Activated CD4-positive, alpha-beta memory T cell treated with anti-CD3 and anti-CD28 coated beads, Interleukin-2, amount 10 ng/mL, durations not matched to agents 7 days and 5 days (primary cell): ENCODE measurements around the gene RAD51B. TPM values are rescaled to one million over a fixed set of nuclear protein-coding genes. Genes with fewer than 3 reads are reported as not detected.

Experiments used
- CTCF ChIA-PET: fragments of 350-600 bp; sonication (Branson Sonifier 250); formaldehyde crosslinking; loops from one replicate; lab custom pipeline; 2021; ENCODE audit warnings: antibody characterized with exemption, inconsistent platforms; lab: Charles Lee
- POLR2A ChIA-PET: fragments of 350-600 bp; sonication (Branson Sonifier 250); formaldehyde crosslinking; loops from one replicate; lab custom pipeline; 2021; ENCODE audit warnings: antibody characterized with exemption; lab: Charles Lee
- DNase-seq: peaks from one replicate; pipeline ENCODE4 v3.0.0-alpha.2; 2020
- H3K27ac Mint-ChIP-seq: one replicate; pipeline ENCODE4 v1.8.0; 2021; ENCODE audit warnings: mild to moderate bottlenecking, mixed read lengths
- H3K27me3 Mint-ChIP-seq: one replicate; pipeline ENCODE4 v1.8.0; 2021; ENCODE audit warnings: mixed read lengths
- H3K36me3 Mint-ChIP-seq: one replicate; pipeline ENCODE4 v1.8.0; 2021; ENCODE audit warnings: low read depth, mixed read lengths
- H3K4me1 Mint-ChIP-seq: one replicate; pipeline ENCODE4 v1.8.0; 2021; ENCODE audit warnings: mixed read lengths
- H3K4me3 Mint-ChIP-seq: one replicate; pipeline ENCODE4 v1.8.0; 2021; ENCODE audit warnings: mild to moderate bottlenecking, mixed read lengths
- H3K9me3 Mint-ChIP-seq: one replicate; pipeline ENCODE4 v1.8.0; 2021; ENCODE audit warnings: mixed read lengths
- total RNA-seq, 2 experiments: library from RNA; stranded (reverse); gene quantifications; one replicate each; pipeline ENCODE4 v1.2.3, GENCODE V29; 2021

The RAD51B gene
- total RNA-seq, 2 experiments from 2014 or later: 33.1 to 40.8 TPM

GRCh38 chr14:68349900-68350629 lies 530.5 kb downstream of the RAD51B start:
- peaks cover 6% of the 10 kb centered on the region for H3K36me3 Mint-ChIP-seq

GRCh38 chr14:68355415-68355814 lies 535.8 kb downstream of the RAD51B start:
- H3K27me3 Mint-ChIP-seq: no peaks in the 10 kb centered on the region
- H3K9me3 Mint-ChIP-seq: peaks cover 4% of the 10 kb centered on the region
- ChIA-PET POLR2A (interaction anchor here (0.7 kb wide), 1 partner anchor 13 kb away, joined by 3 read pairs; no protein-coding TSS in a partner anchor), CTCF (interaction anchor here (1.0 kb wide), 1 partner anchor 106 kb away, joined by 3 read pairs; no protein-coding TSS in a partner anchor)
- H3K4me3 Mint-ChIP-seq: no peak overlapping the region
- H3K36me3 Mint-ChIP-seq: no peaks in the 10 kb centered on the region
- H3K4me1 Mint-ChIP-seq: no peaks in the 10 kb centered on the region
- no peak overlapping the region for H3K27ac Mint-ChIP-seq
- no peak for DNase-seq

More at GRCh38 chr14:68349900-68350629, 530.5 kb downstream of the RAD51B start:
- no peak for DNase-seq
- H3K9me3 Mint-ChIP-seq: peaks cover 8% of the 10 kb centered on the region
- H3K27me3 Mint-ChIP-seq: no peaks in the 10 kb centered on the region
- no peaks in the 10 kb centered on the region for H3K4me1 Mint-ChIP-seq
- H3K27ac Mint-ChIP-seq: no peak overlapping the region
- CTCF ChIA-PET: no interaction called here
- H3K4me3 Mint-ChIP-seq: no peak overlapping the region
- POLR2A ChIA-PET: no interaction called here

- H3K36me3 Mint-ChIP-seq: no peaks in the 10 kb centered on the region
- H3K4me1 Mint-ChIP-seq: peaks cover under 1% of the 10 kb centered on the region
- no peaks in the 10 kb centered on the region for H3K27me3 Mint-ChIP-seq
- POLR2A ChIA-PET: no interaction called here
- H3K4me3 Mint-ChIP-seq: no peak overlapping the region
- no peak for DNase-seq
- peaks cover 2% of the 10 kb centered on the region for H3K9me3 Mint-ChIP-seq
- CTCF ChIA-PET: no interaction called here
- H3K27ac Mint-ChIP-seq: no peak overlapping the region
Observed at GRCh38 chr14:68357777-68358176, 538.2 kb downstream of the RAD51B start.

GRCh38 chr14:68358500-68358899 lies 538.9 kb downstream of the RAD51B start:
- Mint-ChIP-seq H3K9me3 (peaks cover 2% of the 10 kb centered on the region), H3K27ac (no peak overlapping the region), H3K4me1 (peaks cover 3% of the 10 kb centered on the region), H3K4me3 (no peak overlapping the region), H3K27me3 (no peaks in the 10 kb centered on the region), H3K36me3 (no peaks in the 10 kb centered on the region)
- CTCF ChIA-PET: interaction anchor here (0.8 kb wide), 1 partner anchor 24 kb away, joined by 3 read pairs; no protein-coding TSS in a partner anchor
- no peak for DNase-seq
- POLR2A ChIA-PET: no interaction called here

- CTCF ChIA-PET: interaction anchor here (0.8 kb wide), 1 partner anchor 24 kb away, joined by 3 read pairs; no protein-coding TSS in a partner anchor
- Mint-ChIP-seq H3K4me3 (no peak overlapping the region), H3K9me3 (peaks cover 2% of the 10 kb centered on the region), H3K4me1 (peaks cover 3% of the 10 kb centered on the region), H3K27me3 (no peaks in the 10 kb centered on the region), H3K27ac (no peak overlapping the region), H3K36me3 (no peaks in the 10 kb centered on the region)
- POLR2A ChIA-PET: no interaction called here
- no peak for DNase-seq
Observed at GRCh38 chr14:68359022-68359836, 539.6 kb downstream of the RAD51B start.

GRCh38 chr14:68359837-68360552 lies 540.4 kb downstream of the RAD51B start:
- no peaks in the 10 kb centered on the region for H3K36me3 Mint-ChIP-seq

GRCh38 chr14:68361231-68361630 lies 541.7 kb downstream of the RAD51B start:
- POLR2A ChIA-PET: no interaction called here
- no peak overlapping the region for H3K27ac Mint-ChIP-seq
- H3K36me3 Mint-ChIP-seq: no peaks in the 10 kb centered on the region
- H3K4me1 Mint-ChIP-seq: peaks cover 3% of the 10 kb centered on the region
- no peaks in the 10 kb centered on the region for H3K27me3 Mint-ChIP-seq
- CTCF ChIA-PET: no interaction called here
- H3K4me3 Mint-ChIP-seq: no peak overlapping the region
- DNase-seq: no peak
- H3K9me3 Mint-ChIP-seq: peaks cover 2% of the 10 kb centered on the region

More at GRCh38 chr14:68359837-68360552, 540.4 kb downstream of the RAD51B start:
- peaks cover 3% of the 10 kb centered on the region for H3K4me1 Mint-ChIP-seq
- ChIA-PET CTCF (no interaction called here), POLR2A (no interaction called here)
- H3K27ac Mint-ChIP-seq: no peak overlapping the region
- no peaks in the 10 kb centered on the region for H3K27me3 Mint-ChIP-seq
- no peak overlapping the region for H3K4me3 Mint-ChIP-seq
- no peak for DNase-seq
- H3K9me3 Mint-ChIP-seq: peaks cover 2% of the 10 kb centered on the region

- no peak for DNase-seq
- no peak overlapping the region for H3K27ac Mint-ChIP-seq
- no peaks in the 10 kb centered on the region for H3K36me3 Mint-ChIP-seq
- ChIA-PET POLR2A (no interaction called here), CTCF (no interaction called here)
- no peaks in the 10 kb centered on the region for H3K9me3 Mint-ChIP-seq
- peaks cover 3% of the 10 kb centered on the region for H3K4me1 Mint-ChIP-seq
- H3K4me3 Mint-ChIP-seq: no peak overlapping the region
- no peaks in the 10 kb centered on the region for H3K27me3 Mint-ChIP-seq
Observed at GRCh38 chr14:68362846-68363245, 543.3 kb downstream of the RAD51B start.

- Mint-ChIP-seq H3K4me1 (peaks cover 7% of the 10 kb centered on the region), H3K36me3 (no peaks in the 10 kb centered on the region), H3K27me3 (no peaks in the 10 kb centered on the region), H3K27ac (no peak overlapping the region), H3K4me3 (no peak overlapping the region), H3K9me3 (no peaks in the 10 kb centered on the region)
- CTCF ChIA-PET: no interaction called here
- DNase-seq: no peak
- POLR2A ChIA-PET: no interaction called here
Observed at GRCh38 chr14:68363466-68363842, 543.9 kb downstream of the RAD51B start.

- POLR2A ChIA-PET: no interaction called here
- Mint-ChIP-seq H3K9me3 (no peaks in the 10 kb centered on the region), H3K27me3 (no peaks in the 10 kb centered on the region), H3K36me3 (no peaks in the 10 kb centered on the region), H3K27ac (no peak overlapping the region), H3K4me1 (peaks cover 14% of the 10 kb centered on the region), H3K4me3 (no peak overlapping the region)
- DNase-seq: no peak
- CTCF ChIA-PET: no interaction called here
Observed at GRCh38 chr14:68363843-68364767, 544.5 kb downstream of the RAD51B start.

GRCh38 chr14:68364792-68365192 lies 545.2 kb downstream of the RAD51B start:
- no peak overlapping the region for H3K4me3 Mint-ChIP-seq
- peaks cover 21% of the 10 kb centered on the region for H3K4me1 Mint-ChIP-seq
- no peaks in the 10 kb centered on the region for H3K27me3 Mint-ChIP-seq
- no peak for DNase-seq
- CTCF ChIA-PET: no interaction called here
- POLR2A ChIA-PET: no interaction called here
- no peak overlapping the region for H3K27ac Mint-ChIP-seq
- no peaks in the 10 kb centered on the region for H3K36me3 Mint-ChIP-seq
- H3K9me3 Mint-ChIP-seq: no peaks in the 10 kb centered on the region

GRCh38 chr14:68365228-68365627 lies 545.6 kb downstream of the RAD51B start:
- Mint-ChIP-seq H3K36me3 (no peaks in the 10 kb centered on the region), H3K27ac (no peak overlapping the region), H3K4me1 (peaks cover 24% of the 10 kb centered on the region), H3K4me3 (no peak overlapping the region), H3K27me3 (no peaks in the 10 kb centered on the region), H3K9me3 (no peaks in the 10 kb centered on the region)
- no peak for DNase-seq
- POLR2A ChIA-PET: no interaction called here
- CTCF ChIA-PET: no interaction called here
